ENCODE measurements around the gene IRF2BPL.
A peak's percentile ranks its signal among the peaks of the same experiment; 100 is the strongest.

IRF2BPL gene

DNA sequence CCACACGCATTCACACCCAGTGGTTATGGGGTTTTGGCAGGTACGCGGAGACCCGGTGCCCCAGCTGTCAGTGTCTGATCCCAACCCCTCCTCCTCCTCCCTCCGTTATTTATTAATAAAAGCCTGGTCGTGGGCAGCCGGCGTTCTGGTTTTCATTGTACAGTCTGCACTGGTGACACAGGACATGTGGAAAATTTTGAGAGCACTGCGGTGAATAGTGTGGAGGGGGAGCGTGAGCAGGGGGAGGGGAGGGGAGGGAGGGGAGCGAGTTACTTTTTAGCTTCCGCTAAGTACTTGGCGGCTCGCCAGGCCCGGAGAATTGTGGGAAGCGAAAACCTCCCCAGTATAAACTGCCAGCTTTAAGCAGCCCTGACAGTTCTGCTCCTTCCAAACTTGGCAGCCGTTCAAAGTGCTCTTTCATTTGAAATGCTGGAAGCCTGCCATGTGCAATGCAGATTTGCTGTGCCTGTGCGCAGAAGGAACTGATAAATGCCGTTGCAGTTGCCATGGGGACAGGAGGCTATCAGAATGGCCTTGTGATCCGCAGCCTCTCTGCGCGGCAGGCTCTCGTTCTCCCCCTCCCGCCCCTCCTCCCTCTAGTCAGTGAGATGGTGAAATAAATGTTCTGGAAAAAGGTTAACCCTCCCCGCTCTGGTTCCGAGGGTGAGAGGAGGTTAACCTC is 11.7 kb upstream of the IRF2BPL start:
- TF ChIP-seq TAF1 (IDR thresholded peaks at IDR 0.05; ENCODE audit: borderline replicate concordance, low read depth, low read length) (no peak), POLR2A (IDR thresholded peaks at IDR 0.05; ENCODE audit: low read depth, low read length) (peak; percentile 54; the same call in 1 of the 2 replicates), POLR2AphosphoS5 (IDR thresholded peaks at IDR 0.05; ENCODE audit: low read depth, low read length) (peak; percentile 70)
- DNase-seq (ENCODE audit: insufficient read length), result peak; percentile 55
- FAIRE-seq, result peak; percentile 81

DNA sequence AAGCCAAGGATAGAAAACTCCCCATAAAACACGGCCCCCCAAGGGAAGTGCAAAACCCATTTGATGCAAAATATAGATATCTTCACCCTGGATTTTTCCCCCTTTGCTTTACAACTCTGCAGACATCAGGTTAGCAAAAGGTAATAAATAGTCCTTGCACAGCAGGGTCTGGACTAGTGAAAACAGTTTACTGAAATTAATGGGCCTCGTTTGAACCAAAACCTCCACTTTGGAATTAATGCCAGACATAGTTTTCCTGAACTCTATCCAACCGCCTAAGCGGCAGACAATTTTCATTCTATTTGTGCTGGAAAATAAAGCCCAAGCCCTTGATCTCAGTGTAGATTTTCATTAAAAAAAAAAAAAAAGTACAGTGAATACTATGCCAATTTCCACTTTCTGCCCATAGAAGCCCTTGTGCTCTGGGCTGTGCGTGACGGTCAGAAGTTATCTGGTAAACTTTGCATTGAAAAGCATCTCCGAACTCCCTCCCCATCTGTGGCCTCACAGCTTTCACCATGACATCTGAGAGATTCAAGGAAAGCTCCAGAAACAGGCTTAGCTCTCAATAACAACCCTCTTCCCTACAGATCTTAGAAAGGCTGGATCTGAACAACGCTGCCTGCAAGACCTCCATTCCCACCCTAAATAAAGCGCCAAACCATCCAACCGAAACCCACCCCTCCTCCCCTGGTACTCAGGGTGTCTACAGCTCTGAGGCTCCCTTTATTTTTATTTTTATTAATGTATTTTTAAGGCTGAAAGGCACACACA is 11.0 kb upstream of the IRF2BPL start:
- no peak for FAIRE-seq
- TF ChIP-seq TAF1 (IDR thresholded peaks at IDR 0.05; ENCODE audit: borderline replicate concordance, low read depth, low read length) (no peak), POLR2AphosphoS5 (IDR thresholded peaks at IDR 0.05; ENCODE audit: low read depth, low read length) (no peak), POLR2A (IDR thresholded peaks at IDR 0.05; ENCODE audit: low read depth, low read length) (no peak)
- no peak for DNase-seq (ENCODE audit: insufficient read length)

DNA sequence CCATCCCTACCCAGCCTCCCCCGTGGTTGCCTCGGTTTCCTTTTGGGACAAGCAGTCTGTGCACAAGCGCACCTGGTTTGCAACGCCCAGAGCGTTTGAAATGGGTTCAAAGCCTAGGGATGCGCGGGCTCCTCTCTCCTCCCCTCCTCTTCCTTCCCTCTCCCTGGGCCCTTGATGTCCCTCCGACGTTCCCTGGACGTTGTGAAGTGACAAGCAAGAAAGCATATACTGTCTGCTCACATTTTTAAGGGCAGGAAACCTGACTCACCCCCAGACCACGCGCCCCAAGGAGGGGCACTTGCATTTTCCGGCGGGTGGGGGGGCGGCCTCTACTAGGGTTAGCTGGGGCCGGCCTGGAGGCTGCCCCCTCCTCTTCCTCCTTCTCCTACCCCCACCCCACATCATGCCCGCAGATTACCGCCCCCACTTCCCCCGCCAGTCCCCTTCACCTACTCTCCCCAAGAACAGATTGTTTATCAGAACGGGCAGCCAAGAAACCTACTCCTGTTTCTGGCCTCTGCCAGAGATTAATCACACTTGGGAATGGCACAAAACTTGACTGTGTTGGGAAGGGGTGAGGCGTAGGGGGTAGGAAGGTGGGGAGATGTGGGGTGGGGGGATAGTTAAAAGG is 9.5 kb upstream of the IRF2BPL start:
- no peak for DNase-seq (ENCODE audit: insufficient read length)
- TF ChIP-seq POLR2AphosphoS5 (IDR thresholded peaks at IDR 0.05; ENCODE audit: low read depth, low read length) (no peak), POLR2A (IDR thresholded peaks at IDR 0.05; ENCODE audit: low read depth, low read length) (no peak), TAF1 (IDR thresholded peaks at IDR 0.05; ENCODE audit: borderline replicate concordance, low read depth, low read length) (no peak)
- FAIRE-seq, result no peak

DNA sequence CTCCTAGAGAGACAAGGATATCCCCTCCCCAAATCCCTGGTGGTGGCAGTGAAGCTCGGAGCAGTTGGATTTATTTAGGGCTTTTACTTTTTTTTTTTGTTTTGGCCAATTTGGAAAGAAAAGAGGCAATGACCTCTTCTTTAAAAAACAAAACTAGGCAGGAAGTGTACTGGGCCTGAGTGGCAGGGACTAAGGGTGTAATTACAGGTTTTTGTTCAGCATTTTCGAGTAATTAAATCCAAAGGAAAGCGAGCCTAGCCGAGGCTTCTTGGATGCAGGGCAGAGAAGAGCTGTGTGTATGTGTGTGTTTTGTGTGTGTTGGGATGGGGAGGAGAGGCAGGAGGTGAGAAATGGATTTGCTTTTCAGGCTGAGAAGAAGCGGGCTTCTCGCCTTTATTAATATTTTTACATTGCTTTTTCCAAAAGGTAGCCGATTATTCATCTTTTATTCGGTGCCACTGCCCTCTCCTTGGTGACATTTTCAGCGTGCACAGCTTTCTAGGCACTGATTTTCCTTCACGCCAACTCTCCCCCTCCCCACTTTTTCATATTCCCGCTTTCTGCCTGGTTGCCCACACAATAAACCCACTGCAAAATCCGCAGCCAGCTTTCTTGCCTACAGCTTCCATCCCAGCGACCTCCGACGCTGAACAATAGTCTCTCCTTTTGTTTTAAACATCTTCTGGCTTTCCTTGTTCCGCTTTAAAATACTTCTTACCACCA is 8.9 kb upstream of the IRF2BPL start:
- DNase-seq (ENCODE audit: insufficient read length) (no peak), FAIRE-seq (no peak)
- TF ChIP-seq POLR2A (IDR thresholded peaks at IDR 0.05; ENCODE audit: low read depth, low read length), result no peak

DNA sequence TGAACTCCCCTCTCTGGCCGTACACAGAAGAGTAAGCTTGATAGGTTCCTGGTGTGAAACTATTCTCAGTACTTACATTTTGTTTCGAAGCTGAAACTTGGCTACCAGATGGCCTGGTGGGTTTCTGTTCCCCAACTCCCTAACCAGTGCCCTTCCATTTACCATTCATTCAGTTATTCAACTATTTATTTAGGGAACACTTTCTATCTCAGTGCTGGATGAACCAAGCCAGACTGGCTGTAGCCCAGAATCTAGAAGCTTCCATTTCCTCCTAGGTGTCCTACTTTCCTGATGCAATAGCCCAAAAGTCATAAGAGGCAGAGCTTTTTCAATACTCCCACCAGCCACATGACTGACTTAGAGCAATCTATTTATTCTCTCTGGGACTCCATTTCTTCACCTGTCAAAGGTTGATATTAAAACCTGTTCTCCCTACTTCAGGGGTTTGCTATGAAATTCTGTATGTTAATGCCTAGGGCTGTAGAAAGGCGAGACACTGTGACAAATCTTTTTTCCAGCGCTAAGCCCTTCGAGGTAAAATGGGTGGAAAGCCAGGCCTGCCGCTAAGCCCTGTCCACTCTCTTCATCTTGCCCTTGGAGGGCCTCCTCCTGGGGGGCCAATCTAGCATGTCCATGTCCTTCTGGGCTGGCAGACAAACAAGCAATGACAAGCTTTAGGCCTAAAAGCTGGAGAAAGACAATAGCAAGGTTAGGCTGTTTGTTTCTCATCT is 8.1 kb upstream of the IRF2BPL start:
- TF ChIP-seq TAF1 (IDR thresholded peaks at IDR 0.05; ENCODE audit: borderline replicate concordance, low read depth, low read length) (no peak), POLR2AphosphoS5 (IDR thresholded peaks at IDR 0.05; ENCODE audit: low read depth, low read length) (no peak), POLR2A (IDR thresholded peaks at IDR 0.05; ENCODE audit: low read depth, low read length) (no peak)
- DNase-seq (ENCODE audit: insufficient read length) (no peak), FAIRE-seq (peak; percentile 76)

DNA sequence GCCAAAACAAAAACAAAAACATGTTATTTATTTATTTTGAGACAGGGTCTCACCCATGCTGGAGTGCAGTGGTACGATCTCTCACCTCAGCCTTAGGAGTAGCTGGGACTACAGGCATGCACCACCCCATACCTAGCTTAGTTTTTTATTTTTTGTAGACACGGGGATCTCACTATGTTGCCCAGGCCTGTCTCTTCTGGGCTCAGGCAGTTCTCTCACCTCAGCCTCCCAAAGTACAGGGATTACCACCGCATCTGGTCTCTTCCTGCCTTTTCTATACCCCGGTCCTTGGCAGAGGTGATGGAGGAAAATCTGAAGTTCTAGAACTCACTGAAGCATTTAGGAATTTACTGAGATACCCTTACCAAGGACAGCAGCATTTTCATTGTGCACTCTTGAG is 6.8 kb upstream of the IRF2BPL start:
- TF ChIP-seq POLR2AphosphoS5 (IDR thresholded peaks at IDR 0.05; ENCODE audit: low read depth, low read length) (no peak), POLR2A (IDR thresholded peaks at IDR 0.05; ENCODE audit: low read depth, low read length) (no peak), TAF1 (IDR thresholded peaks at IDR 0.05; ENCODE audit: borderline replicate concordance, low read depth, low read length) (no peak)
- DNase-seq (ENCODE audit: insufficient read length) (no peak), FAIRE-seq (no peak)

DNA sequence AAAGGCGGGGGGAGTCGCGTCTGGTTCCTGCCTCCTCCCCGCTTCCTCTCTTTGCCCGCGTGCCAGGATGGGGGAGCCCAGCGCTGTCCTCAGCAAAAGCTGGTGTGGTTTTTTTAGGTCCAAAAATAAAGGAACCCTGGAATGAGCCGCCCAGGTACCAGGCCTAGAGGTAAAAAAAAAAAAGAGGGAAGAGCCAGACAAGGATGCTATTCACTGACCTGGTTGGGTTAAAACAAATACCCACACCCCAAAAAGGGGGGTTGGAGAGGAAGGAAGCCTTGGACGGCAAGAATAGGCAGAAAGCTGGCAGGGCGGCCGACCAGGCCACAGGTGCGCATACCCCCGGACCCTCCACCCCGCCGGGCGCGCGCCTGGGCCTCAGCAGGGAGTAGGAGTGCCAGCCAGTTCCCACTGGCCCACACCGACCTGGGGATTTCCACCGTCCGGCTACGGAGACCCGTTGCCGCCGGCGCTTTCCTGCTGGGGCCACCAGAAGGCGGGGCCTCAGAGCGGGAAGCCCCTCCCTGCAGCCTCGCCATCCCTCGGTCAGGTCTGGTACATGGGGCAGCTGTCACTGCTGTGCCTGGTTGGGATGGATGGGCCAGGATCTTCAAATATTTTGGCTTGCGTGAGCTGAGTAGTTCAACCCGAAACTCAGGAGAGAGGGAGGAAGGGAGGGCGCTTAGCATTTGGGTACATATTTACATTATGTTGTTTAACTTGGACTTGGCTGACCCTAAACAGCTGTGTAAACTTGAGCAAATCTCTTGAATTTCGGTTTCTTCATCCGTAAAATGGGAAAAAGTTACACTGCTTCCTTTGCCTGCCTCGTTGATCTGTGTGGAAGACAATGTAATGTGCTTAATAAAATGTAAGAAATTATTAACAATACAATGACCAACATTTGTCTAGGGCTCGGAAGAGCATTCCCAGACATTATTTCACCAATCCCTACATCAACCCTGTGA is 5.4 kb upstream of the IRF2BPL start:
- FAIRE-seq, result peak; percentile 94
- TF ChIP-seq TAF1 (IDR thresholded peaks at IDR 0.05; ENCODE audit: borderline replicate concordance, low read depth, low read length) (no peak; the same call in none of the 2 replicates), POLR2AphosphoS5 (IDR thresholded peaks at IDR 0.05; ENCODE audit: low read depth, low read length) (peak; percentile 86), POLR2A (IDR thresholded peaks at IDR 0.05; ENCODE audit: low read depth, low read length) (peak; percentile 82; the same call in 1 of the 2 replicates)
- peak; percentile 79 for DNase-seq (ENCODE audit: insufficient read length)

DNA sequence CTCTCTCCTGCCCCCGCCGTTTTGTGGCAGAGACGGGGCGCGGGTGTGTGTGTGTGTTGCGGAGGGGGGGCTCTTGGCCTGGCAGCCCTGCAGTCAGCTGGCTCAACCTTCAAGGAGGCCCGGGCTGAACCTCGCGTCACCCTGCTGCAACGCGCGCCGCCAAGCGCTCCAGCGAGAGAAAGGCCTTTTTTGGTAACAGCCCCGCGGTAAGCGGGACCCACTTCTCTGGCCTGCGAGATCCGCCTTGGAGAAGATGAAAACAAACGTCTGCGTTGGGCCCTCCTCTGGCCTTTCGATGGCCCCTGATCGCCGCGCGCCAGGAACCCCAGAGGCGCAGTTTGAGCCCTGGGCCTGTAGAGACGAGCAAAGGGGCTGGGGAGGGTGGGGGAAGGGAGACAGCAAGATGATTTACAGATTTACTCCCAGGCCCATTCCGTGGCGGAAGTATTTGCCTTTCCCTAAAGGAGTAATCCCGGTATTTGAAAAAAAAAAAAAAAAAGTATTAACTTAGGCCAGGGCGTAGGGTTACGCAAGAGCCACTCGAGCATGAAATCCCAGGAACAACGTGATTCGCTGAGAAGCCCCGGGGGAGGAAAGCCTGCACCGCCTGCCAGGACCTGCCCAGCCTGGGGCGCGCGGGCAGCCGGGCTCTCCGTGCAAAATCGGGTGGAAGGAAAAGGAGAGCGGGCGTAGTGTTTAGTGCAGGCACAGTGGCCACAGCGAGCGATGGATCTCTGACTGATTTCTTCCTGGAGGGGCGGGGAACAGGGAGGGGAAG is 4.5 kb upstream of the IRF2BPL start:
- TF ChIP-seq POLR2AphosphoS5 (IDR thresholded peaks at IDR 0.05; ENCODE audit: low read depth, low read length), result no peak; the same call in 1 of the 2 replicates
- peak; percentile 72 for TF ChIP-seq POLR2A (IDR thresholded peaks at IDR 0.05; ENCODE audit: low read depth, low read length)
- peak; percentile 48; the same call in 1 of the 2 replicates for TF ChIP-seq TAF1 (IDR thresholded peaks at IDR 0.05; ENCODE audit: borderline replicate concordance, low read depth, low read length)
- DNase-seq (ENCODE audit: insufficient read length), result peak; percentile 70
- FAIRE-seq, result peak; percentile 57

DNA sequence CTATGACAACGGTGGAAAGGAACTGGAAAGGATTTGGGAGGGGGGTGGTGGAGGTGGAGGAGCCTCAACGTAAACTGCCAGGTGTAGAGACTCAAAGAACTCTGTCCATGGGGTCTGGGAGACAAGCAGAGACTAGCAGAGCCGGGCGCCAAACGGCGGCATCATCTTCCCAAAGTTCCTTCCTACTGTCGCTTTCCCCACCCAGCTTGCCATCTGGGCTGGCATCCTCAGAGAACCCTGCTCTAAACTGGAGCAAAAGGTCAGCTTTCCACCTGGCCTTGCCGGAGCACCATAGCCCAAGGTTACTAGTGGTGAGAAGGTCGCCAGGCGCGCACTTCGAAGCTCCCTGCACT is 4.0 kb upstream of the IRF2BPL start:
- FAIRE-seq (no peak), DNase-seq (ENCODE audit: insufficient read length) (no peak)
- TF ChIP-seq POLR2A (IDR thresholded peaks at IDR 0.05; ENCODE audit: low read depth, low read length) (no peak), TAF1 (IDR thresholded peaks at IDR 0.05; ENCODE audit: borderline replicate concordance, low read depth, low read length) (no peak), POLR2AphosphoS5 (IDR thresholded peaks at IDR 0.05; ENCODE audit: low read depth, low read length) (no peak)
